HG02870 (cell line): ENCODE measurements around the gene ANKRD33B.
"Not testable (repeated sequence)": the region's sequence is repeated elsewhere in the genome, so short reads cannot be mapped to it uniquely, and the experiment has no call there.

Experiments used
- ATAC-seq: cut with Tn5 transposase; IDR thresholded peaks from one replicate; pipeline ENCODE4 v1.9.1; 2021; ENCODE audit warnings: mild to moderate bottlenecking, moderate library complexity; ENCODE audit not compliant: unreplicated experiment

ANKRD33B gene

DNA sequence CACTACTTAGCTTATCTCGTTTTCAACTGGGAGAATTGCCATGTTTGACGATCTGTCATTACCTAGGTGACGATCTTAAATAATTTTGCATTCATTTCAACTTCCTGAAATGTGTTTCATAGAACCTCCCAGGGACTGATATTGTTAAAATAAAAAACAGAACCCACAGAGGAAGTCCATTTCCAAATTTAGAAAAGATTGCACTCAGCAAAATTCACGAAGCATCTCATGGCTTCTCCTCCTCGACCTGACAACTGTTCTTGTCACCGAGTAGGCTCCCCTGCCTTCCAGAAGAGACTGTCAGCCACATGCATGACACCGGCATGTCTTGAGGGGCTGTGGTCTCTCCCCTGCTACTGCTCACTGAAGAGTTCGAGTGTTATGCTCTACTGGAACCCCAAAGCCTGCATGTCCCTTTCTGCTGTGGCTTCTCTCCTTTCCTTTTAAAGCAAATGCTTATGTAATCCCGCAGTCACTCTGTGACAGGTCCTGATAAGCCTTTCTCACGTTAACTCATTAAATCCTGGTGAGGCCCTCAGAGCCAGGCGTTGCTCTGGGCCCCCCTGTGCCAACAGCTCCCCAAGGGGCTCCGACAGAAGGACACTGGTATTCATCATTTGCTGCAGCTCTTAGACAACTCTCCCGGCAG, 26.8 kb upstream of the ANKRD33B start:
- ATAC-seq, result no peak

DNA sequence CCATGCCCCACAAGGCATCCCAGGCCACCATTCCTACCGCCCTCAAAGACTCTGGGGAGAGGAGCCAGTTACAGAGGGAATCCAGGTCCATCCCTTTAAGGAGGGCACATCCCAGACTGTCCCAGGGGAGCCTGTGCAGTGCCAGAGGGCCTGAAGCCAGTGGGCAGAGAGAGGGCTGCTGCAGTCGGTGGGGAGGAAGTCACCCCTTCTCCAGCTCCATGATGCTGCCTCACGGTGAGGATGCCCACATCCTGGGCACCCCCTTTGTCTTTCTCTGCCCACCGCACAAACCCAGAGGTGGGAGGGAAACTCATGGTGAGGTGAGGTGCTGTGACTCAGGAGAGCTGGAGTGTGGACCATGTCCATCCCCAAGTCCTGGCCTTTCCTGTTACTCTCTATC, 26.2 kb upstream of the ANKRD33B start:
- no peak for ATAC-seq

GRCh38 chr5:10538103-10538788, 25.6 kb upstream of the ANKRD33B start:
- ATAC-seq, result no peak

DNA sequence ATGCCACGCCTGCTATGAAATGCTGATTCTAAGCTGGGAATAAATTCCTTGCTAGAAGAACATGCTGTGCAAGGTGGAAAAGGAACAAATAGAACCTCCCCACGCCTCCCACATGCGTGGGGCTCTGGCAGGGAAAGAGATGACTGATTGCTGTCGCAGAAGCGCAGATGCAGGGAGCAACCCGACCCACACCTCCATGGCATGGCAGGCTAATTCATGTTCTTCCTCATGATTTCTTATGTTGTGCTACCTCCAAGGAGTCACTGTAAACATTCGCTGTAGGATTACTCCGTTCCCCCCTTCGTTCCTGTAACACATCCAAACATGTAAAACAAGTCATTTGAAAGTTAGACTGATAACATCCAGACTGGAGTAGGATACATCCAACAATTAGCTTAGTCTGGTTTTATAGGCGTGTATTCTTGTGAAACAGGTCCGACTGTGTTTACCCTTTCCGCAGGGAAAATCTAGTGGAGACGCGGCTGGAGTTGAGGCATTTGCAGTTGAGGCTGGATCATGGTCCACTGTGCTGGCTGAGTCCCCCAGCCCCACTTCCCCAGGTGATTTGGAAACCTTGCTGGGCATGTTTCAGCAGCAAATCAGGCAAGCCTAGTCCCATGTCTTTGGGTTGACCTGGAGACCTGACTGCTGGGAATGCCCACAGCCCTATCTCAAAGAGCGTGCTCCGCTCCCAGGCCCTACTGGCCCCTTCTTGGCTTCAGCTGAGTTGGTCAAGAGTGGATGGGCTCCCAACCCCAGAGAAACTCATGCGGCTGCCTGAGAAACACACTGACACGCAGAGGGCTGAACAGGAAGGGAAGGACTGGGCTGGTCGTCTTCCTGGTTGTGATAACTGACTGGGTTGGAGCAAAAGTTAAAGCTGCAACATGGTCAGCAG, 24.8 kb upstream of the ANKRD33B start:
- no peak for ATAC-seq

GRCh38 chr5:10539687-10539998, 24.2 kb upstream of the ANKRD33B start:
- no peak for ATAC-seq

- no peak for ATAC-seq
Observed at GRCh38 chr5:10540036-10540544, 23.8 kb upstream of the ANKRD33B start.

DNA sequence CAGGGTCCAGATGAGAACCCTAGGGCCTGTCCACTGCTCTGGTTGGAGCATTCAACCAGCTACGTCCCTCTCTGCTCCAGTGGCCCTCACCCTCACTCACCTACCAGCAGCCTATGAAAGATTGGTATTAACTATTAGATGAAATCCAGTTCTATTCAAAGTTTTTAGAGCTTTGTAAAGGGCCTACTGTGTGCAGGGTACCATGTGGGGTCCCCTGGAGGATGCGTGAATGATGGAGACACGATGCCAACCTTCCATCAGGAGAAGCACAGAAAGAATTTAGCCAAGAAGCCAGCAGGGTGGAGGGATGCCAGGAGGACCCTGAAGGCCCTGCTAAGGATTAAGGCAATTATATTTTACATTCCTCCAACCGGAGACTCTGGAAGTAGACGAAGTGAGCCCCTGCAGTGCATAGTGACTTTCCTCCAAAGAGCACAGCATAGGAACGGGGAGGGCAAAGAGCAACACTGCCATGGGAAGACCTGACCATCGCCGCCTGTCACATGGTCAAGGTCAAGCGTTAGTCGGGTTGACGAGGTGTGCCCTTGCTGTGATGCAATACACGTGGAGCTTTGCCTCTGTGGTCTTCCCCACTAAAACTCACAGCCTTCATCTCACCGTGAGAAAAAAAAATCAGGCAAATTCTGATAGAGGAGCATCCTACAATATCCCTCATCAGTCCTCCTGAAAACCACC, 22.8 kb upstream of the ANKRD33B start:
- ATAC-seq, result no peak

- ATAC-seq, result no peak
Observed at GRCh38 chr5:10542055-10542550, 21.8 kb upstream of the ANKRD33B start.

- no peak for ATAC-seq
Observed at GRCh38 chr5:10543585-10544040, 20.3 kb upstream of the ANKRD33B start.

DNA sequence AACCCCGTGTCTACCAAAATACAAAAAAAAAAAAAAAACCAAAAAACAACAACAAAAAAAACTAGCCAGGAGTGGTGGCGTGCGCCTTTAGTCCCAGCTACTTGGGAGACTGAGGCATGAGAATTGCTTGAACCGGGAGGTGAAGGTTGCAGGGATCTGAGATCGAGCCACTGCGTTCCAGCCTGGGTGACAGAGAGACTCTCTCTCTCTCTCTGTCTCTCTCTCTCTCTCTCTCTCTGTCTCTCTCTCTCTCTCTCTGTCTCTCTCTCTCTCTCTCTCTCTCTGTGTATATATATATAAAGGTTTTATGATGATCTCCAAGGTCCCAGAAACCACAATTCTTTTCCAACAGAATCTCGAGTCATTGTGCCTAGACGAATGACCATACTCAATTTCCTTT, 18.8 kb upstream of the ANKRD33B start:
- ATAC-seq, result no peak

DNA sequence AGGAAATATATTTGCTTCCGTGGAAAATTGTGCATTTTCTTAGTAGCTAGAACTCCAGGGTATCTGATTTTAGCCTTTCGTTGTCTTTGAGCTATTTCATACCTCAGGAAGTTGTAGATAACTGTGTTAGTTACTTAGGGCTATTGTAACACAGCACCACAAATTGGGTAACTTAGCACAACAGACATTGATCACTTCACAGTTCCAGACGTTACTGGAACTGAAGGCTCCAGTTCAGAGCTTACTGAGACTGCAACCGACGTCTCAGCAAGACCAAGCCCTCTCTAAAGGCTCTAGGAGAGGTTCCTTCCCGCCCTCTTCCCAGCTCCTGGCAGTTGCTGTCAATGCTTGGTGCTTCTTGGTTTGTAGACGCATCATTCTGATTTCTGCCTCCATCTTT, 17.7 kb upstream of the ANKRD33B start:
- ATAC-seq, result no peak

GRCh38 chr5:10548418-10549122, 15.3 kb upstream of the ANKRD33B start:
- ATAC-seq, result no peak

GRCh38 chr5:10549123-10549514, 14.8 kb upstream of the ANKRD33B start:
- not testable (repeated sequence) for ATAC-seq

DNA sequence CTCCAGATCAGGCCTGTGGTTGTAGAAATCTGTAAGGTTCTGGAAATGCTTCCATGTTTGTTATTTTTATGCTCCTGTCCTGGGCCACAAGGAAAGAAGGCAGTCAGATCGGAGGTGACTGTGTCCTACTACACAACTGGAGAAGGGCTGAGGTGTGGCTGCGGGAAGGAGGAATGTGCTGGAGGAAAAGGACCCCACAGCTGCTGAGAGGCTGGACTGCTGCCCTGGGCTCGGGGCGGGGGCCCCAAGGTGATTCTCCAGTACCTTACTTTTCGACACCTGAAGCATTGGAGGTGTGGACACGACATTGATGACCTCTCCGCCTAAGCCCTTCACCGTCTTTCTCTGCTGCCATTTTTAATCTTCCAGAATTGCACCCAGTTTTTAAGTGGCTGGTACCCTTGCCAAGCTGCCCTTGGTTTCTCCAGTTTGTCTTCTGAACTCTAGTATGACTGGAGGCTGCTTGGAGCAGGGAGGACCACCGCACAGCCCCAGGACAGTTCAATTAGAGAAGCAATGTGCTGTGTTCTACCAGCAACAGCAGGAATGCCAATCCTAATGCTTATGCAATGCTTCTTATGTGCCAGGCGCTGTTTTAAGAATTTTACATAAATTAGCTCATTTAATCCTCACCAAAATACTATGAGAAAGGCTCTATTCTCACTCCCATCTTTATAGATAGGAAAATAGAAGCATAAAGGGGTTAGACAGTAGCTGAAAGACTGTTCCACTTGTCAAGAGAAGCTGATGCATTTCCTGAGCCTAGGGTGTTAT, 13.5 kb upstream of the ANKRD33B start:
- ATAC-seq, result no peak

DNA sequence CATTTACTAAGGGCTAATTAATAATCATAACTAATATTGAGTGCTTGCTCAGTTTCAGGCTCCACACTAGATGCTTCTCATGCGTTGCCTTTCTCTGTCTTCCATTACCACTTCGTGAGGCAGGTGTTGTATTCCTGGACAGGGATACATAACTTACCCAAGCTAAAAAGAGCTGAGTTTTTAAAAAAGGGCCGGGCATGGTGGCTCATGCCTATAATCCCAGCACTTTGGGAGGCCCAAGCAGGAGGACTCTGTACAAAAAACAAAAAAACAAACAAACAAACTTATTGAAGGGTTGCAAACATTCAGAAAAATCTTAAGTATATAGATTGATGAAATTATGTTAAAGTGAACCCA, 12.1 kb upstream of the ANKRD33B start:
- no peak for ATAC-seq

- ATAC-seq, result peak; percentile 54
Observed at GRCh38 chr5:10552183-10553143, 11.4 kb upstream of the ANKRD33B start.

- ATAC-seq, result no peak
Observed at GRCh38 chr5:10553476-10553875, 10.4 kb upstream of the ANKRD33B start.

DNA sequence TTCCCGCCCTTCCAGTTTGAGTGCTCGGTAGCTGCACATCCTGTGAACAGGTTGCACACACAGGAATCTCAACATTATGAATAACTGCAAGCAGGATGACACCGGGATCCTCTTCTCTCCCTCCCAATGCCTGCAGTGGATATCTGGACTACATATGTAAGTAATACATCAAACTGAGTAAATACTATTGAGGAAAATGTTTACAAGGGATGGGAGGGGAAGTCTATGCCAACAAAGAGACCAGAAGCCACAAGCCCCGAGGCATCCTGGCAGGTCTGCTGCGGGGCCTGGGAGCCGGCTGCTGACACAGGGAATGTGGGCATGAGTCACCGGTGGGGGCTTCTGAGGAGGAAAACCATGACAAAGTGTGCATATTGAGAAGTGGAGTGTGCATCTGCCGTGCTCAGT, 8.6 kb upstream of the ANKRD33B start:
- no peak for ATAC-seq
